Testis (tissue), 3 donors: Measurements from ENCODE around the gene TRIM26. TPM values are rescaled to one million over a fixed set of nuclear protein-coding genes. Genes with fewer than 3 reads are reported as not detected.

Experiments used
- DNase-seq: peaks from one replicate; pipeline ENCODE4 v3.0.0-alpha.2; 2019
- H3K27ac ChIP-seq, 2 donors: fragments of 200-600 bp; sonication (generic); one replicate each; pipeline ENCODE4 v1.5.1; 2019
- H3K27me3 ChIP-seq: fragments of 200-600 bp; sonication (generic); one replicate; pipeline ENCODE4 v1.5.1; 2019
- H3K36me3 ChIP-seq: fragments of 200-600 bp; sonication (generic); one replicate; pipeline ENCODE4 v1.5.1; 2017; ENCODE audit warnings: low read depth; ENCODE audit errors: missing control alignments
- H3K4me1 ChIP-seq: fragments of 200-600 bp; sonication (generic); one replicate; pipeline ENCODE4 v1.5.1; 2019
- H3K4me3 ChIP-seq, 2 donors: fragments of 200-600 bp; sonication (generic); one replicate each; pipeline ENCODE4 v1.5.1; 2017 to 2019
- H3K9me3 ChIP-seq: fragments of 200-600 bp; sonication (generic); one replicate; pipeline ENCODE4 v1.5.1; 2017
- POLR2A ChIP-seq: fragments of 450-650 bp; IDR thresholded peaks from one replicate; pipeline ENCODE4 v1.6.1; 2017; ENCODE audit warnings: antibody characterized with exemption, mild to moderate bottlenecking, moderate library complexity
- WGBS, 2 donors: methylation state at CpG; one replicate each; pipeline ENCODE4 v1.1.5; 2018; 5-methylcytosine and 5-hydroxymethylcytosine counted together
- intact Hi-C: fragments of 100-400 bp; cut with DNase I; formaldehyde crosslinking; loops from one replicate; pipeline ENCODE4 v1.15.1; 2023; ENCODE audit warnings: low total_unique reads
- polyA plus RNA-seq: library from polyadenylated mRNA; stranded (reverse); fragments of 350-450 nt; fragmentation: Illumina TruSeq; extraction: RNeasy Lipid Tissue Mini Kit (QIAGEN cat#74804); gene quantifications from one replicate; pipeline ENCODE4 v1.2.3, GENCODE V29; 2014; ENCODE audit warnings: low read depth, low replicate concordance; ENCODE audit not compliant: insufficient read depth
- total RNA-seq, 2 donors: library from RNA; depleted of rRNA; stranded (reverse); fragments of >200 nt; gene quantifications; one replicate each; pipeline ENCODE4 v1.2.3, GENCODE V29; 2016
- TF ChIP-seq, protein P1 (sequence below), 3 experiments: fragments of 450-650 bp in 2 of 3; fragments of 200-600 bp in 1 of 3; sonication (generic) in 1 of 3; IDR thresholded peaks; one replicate each; pipeline ENCODE4 v1.5.1; 2016 to 2019; ENCODE audit warnings: antibody characterized with exemption in 3 of 3, mild to moderate bottlenecking in 2 of 3, moderate library complexity in 1 of 3

The TRIM26 gene
- total and polyA plus RNA-seq, 3 donors from 2014 or later = 40.3 to 75.8 (median 67.1) TPM

GRCh38 chr6:30204116-30204515 is 9.1 kb downstream of the TRIM26 start:
- Histone ChIP-seq H3K4me3 (no peak overlapping the region), H3K4me1 (peaks cover 4% of the 10 kb centered on the region), H3K9me3 (no peaks in the 10 kb centered on the region), H3K27me3 (no peaks in the 10 kb centered on the region), H3K36me3 (no peaks in the 10 kb centered on the region), H3K27ac (no peak overlapping the region)
- intact Hi-C loops = no loop called here
- DNase-seq = no peak
- WGBS, 2 donors = 91 to 100% methylated on average over 1 of the region's 1 CpG
- TF ChIP-seq, protein P1, sequence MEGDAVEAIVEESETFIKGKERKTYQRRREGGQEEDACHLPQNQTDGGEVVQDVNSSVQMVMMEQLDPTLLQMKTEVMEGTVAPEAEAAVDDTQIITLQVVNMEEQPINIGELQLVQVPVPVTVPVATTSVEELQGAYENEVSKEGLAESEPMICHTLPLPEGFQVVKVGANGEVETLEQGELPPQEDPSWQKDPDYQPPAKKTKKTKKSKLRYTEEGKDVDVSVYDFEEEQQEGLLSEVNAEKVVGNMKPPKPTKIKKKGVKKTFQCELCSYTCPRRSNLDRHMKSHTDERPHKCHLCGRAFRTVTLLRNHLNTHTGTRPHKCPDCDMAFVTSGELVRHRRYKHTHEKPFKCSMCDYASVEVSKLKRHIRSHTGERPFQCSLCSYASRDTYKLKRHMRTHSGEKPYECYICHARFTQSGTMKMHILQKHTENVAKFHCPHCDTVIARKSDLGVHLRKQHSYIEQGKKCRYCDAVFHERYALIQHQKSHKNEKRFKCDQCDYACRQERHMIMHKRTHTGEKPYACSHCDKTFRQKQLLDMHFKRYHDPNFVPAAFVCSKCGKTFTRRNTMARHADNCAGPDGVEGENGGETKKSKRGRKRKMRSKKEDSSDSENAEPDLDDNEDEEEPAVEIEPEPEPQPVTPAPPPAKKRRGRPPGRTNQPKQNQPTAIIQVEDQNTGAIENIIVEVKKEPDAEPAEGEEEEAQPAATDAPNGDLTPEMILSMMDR (IDR thresholded peaks at IDR 0.05) = no peak
- TF ChIP-seq POLR2A = no peak

DNA sequence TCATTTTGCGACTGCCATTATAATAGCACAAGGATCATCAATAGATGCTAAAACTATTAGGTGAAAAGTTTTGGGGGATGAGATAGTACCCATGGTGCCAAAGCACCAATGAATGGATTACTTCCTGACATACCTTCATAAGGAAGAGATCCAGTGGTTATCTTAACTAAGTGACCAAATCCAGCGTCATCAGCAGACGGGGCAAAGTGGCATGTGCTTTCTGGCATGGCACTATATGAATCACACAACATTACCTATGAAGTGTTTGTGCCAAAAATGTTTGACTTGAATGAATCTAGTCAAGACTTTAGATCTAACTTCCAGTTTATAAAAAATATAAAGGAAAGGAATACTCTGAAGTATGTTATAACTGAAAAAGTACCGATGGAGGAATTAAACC is 10.8 kb downstream of the TRIM26 start:
- Histone ChIP-seq H3K4me3 (no peak overlapping the region), H3K36me3 (no peaks in the 10 kb centered on the region), H3K4me1 (peaks cover 2% of the 10 kb centered on the region), H3K27ac (peak overlapping the region in 1 of 2 donors; percentile 27), H3K27me3 (no peaks in the 10 kb centered on the region), H3K9me3 (no peaks in the 10 kb centered on the region)
- intact Hi-C loops = no loop called here
- no peak for DNase-seq
- WGBS, 2 donors = 89 to 91% methylated on average over 4 of the region's 4 CpGs
- TF ChIP-seq POLR2A = no peak
- TF ChIP-seq, protein P1 (IDR thresholded peaks at IDR 0.05) = no peak

DNA sequence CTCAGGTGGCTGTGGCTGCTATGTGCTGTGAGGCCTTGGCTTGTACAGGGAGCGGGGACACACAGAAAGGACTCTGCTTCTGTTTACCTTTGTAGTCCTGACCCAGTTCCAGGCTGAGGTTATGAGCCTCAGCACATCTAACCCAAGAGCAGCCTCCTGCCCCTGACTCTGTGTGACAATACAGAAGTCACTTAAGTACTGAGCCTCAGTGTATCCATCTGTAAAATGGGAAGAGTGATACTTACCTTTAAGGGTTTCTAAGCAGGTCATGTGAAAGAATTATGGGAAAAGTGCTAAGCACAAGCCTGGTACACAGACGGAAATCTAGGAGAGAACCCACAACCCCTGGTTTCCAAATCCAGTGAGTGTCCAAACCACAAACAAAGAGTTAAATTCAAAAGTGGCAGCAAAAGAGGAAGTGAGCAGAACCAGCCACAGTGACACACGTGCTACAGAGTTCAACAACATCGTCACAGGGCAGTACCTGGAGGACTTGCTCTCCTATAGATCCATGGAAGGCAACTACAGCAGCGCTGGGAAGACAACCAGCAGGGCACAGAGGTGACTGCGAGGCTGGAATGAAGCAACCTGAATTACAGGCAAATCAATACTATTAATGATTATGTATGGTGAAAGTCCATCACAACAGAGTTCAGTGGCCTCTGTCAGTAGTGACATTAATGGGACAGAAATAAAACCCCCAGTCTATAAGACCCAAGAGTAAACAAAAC is 12.5 kb downstream of the TRIM26 start:
- Histone ChIP-seq H3K27ac (peak overlapping the region in 1 of 2 donors; percentile 5), H3K36me3 (no peaks in the 10 kb centered on the region)
- WGBS, 2 donors = 77 to 81% methylated on average over 6 of the region's 6 CpGs

GRCh38 chr6:30198166-30199084 is 14.8 kb downstream of the TRIM26 start:
- intact Hi-C loops = no loop called here
- H3K27ac ChIP-seq = no peak overlapping the region
- no peaks in the 10 kb centered on the region for H3K36me3 ChIP-seq
- WGBS, 2 donors = 93 to 96% methylated on average over 34 of the region's 34 CpGs
- H3K27me3 ChIP-seq = no peaks in the 10 kb centered on the region
- H3K4me1 ChIP-seq = no peaks in the 10 kb centered on the region
- no peaks in the 10 kb centered on the region for H3K9me3 ChIP-seq
- no peak overlapping the region for H3K4me3 ChIP-seq
- TF ChIP-seq POLR2A = no peak
- TF ChIP-seq, protein P1 (IDR thresholded peaks at IDR 0.05) = no peak
- DNase-seq = no peak

More for the DNA sequence above, 12.5 kb downstream of the TRIM26 start:
- H3K4me3 ChIP-seq = no peak overlapping the region
- no peaks in the 10 kb centered on the region for H3K4me1 ChIP-seq
- no peaks in the 10 kb centered on the region for H3K9me3 ChIP-seq
- H3K27me3 ChIP-seq = no peaks in the 10 kb centered on the region
- intact Hi-C loops = no loop called here
- TF ChIP-seq, protein P1 (IDR thresholded peaks at IDR 0.05) = no peak
- TF ChIP-seq POLR2A = no peak
- DNase-seq = no peak
